ENCODE results near the gene TEDC1.

The TEDC1 gene

GRCh38 chr14:105476097-105476830 is 14.8 kb upstream of the TEDC1 start:
- no peaks in the 10 kb centered on the region for H3K9me3 ChIP-seq (ENCODE audit: control insufficient read depth, insufficient read depth, low read length)
- H4K20me1 ChIP-seq (ENCODE audit: control insufficient read depth, insufficient read depth, low read depth, low read length) = no peaks in the 10 kb centered on the region
- no peak overlapping the region for H3K27ac ChIP-seq (ENCODE audit: low read depth, low read length)
- no peaks in the 10 kb centered on the region for H3K79me2 ChIP-seq (ENCODE audit: control insufficient read depth, low read length)
- H3K4me3 ChIP-seq (ENCODE audit: low read length) = no peak overlapping the region
- no peaks in the 10 kb centered on the region for H3K36me3 ChIP-seq (ENCODE audit: control insufficient read depth, low read length)
- H3K4me1 ChIP-seq (ENCODE audit: control insufficient read depth, low read length) = peaks cover 26% of the 10 kb centered on the region
- peaks cover 46% of the 10 kb centered on the region for H3K27me3 ChIP-seq (ENCODE audit: control insufficient read depth, low read length)
- H3K4me2 ChIP-seq (ENCODE audit: low read length) = no peak overlapping the region
- H3F3A ChIP-seq (ENCODE audit: control insufficient read depth, insufficient read depth) = no peaks in the 10 kb centered on the region
- TF ChIP-seq EZH2phosphoT487 (IDR thresholded peaks at IDR 0.05; ENCODE audit: borderline replicate concordance, low read length) = no peak
- no peak for TF ChIP-seq CTCF (IDR thresholded peaks at IDR 0.05; ENCODE audit: low read depth, low read length, poor library complexity, severe bottlenecking)
- H3K9me2 ChIP-seq (replicated peaks; ENCODE audit: control insufficient read depth, low read length) = no peaks in the 10 kb centered on the region

GRCh38 chr14:105476831-105477659 is 14.0 kb upstream of the TEDC1 start:
- H3K4me2 ChIP-seq (ENCODE audit: low read length) = no peak overlapping the region
- no peaks in the 10 kb centered on the region for H3K36me3 ChIP-seq (ENCODE audit: control insufficient read depth, low read length)
- no peak for TF ChIP-seq CTCF (IDR thresholded peaks at IDR 0.05; ENCODE audit: low read depth, low read length, poor library complexity, severe bottlenecking)
- TF ChIP-seq EZH2phosphoT487 (IDR thresholded peaks at IDR 0.05; ENCODE audit: borderline replicate concordance, low read length) = no peak
- H3K9me3 ChIP-seq (ENCODE audit: control insufficient read depth, insufficient read depth, low read length) = no peaks in the 10 kb centered on the region
- H3K9me2 ChIP-seq (replicated peaks; ENCODE audit: control insufficient read depth, low read length) = no peaks in the 10 kb centered on the region
- H3K27ac ChIP-seq (ENCODE audit: low read depth, low read length) = no peak overlapping the region
- H3K4me3 ChIP-seq (ENCODE audit: low read length) = no peak overlapping the region
- H3K27me3 ChIP-seq (ENCODE audit: control insufficient read depth, low read length) = peaks cover 46% of the 10 kb centered on the region
- H3K4me1 ChIP-seq (ENCODE audit: control insufficient read depth, low read length) = peaks cover 33% of the 10 kb centered on the region
- no peaks in the 10 kb centered on the region for H4K20me1 ChIP-seq (ENCODE audit: control insufficient read depth, insufficient read depth, low read depth, low read length)
- no peaks in the 10 kb centered on the region for H3K79me2 ChIP-seq (ENCODE audit: control insufficient read depth, low read length)
- H3F3A ChIP-seq (ENCODE audit: control insufficient read depth, insufficient read depth) = no peaks in the 10 kb centered on the region

GRCh38 chr14:105477660-105478397 is 13.2 kb upstream of the TEDC1 start:
- H3K36me3 ChIP-seq (ENCODE audit: control insufficient read depth, low read length) = no peaks in the 10 kb centered on the region
- H3F3A ChIP-seq (ENCODE audit: control insufficient read depth, insufficient read depth) = no peaks in the 10 kb centered on the region
- no peak overlapping the region for H3K27ac ChIP-seq (ENCODE audit: low read depth, low read length)
- TF ChIP-seq EZH2phosphoT487 (IDR thresholded peaks at IDR 0.05; ENCODE audit: borderline replicate concordance, low read length) (no peak; the same call in 1 of the 2 replicates), CTCF (IDR thresholded peaks at IDR 0.05; ENCODE audit: low read depth, low read length, poor library complexity, severe bottlenecking) (no peak)
- no peak overlapping the region for H3K4me2 ChIP-seq (ENCODE audit: low read length)
- no peaks in the 10 kb centered on the region for H3K79me2 ChIP-seq (ENCODE audit: control insufficient read depth, low read length)
- H3K4me3 ChIP-seq (ENCODE audit: low read length) = no peak overlapping the region
- peaks cover 38% of the 10 kb centered on the region for H3K4me1 ChIP-seq (ENCODE audit: control insufficient read depth, low read length)
- H4K20me1 ChIP-seq (ENCODE audit: control insufficient read depth, insufficient read depth, low read depth, low read length) = no peaks in the 10 kb centered on the region
- peaks cover 46% of the 10 kb centered on the region for H3K27me3 ChIP-seq (ENCODE audit: control insufficient read depth, low read length)
- no peaks in the 10 kb centered on the region for H3K9me2 ChIP-seq (replicated peaks; ENCODE audit: control insufficient read depth, low read length)
- no peaks in the 10 kb centered on the region for H3K9me3 ChIP-seq (ENCODE audit: control insufficient read depth, insufficient read depth, low read length)
